Esophagus squamous epithelium (tissue), 5 donors: ENCODE data around the gene LIPJ. TPM values are rescaled to one million over a fixed set of nuclear protein-coding genes. Genes with fewer than 3 reads are reported as not detected.

Experiments used
- DNase-seq: peaks from one replicate; lab custom pipeline; 2025; lab: John Stamatoyannopoulos, UW
- H3K27ac ChIP-seq, 4 donors: fragments of 200-600 bp; sonication (generic); one replicate each; pipeline ENCODE4 v1.5.1; 2016 to 2019; ENCODE audit warnings: mild to moderate bottlenecking in 1 of 4
- H3K27me3 ChIP-seq, 4 donors: fragments of 200-600 bp; sonication (generic); 1 replicate in 3 of 4; 2 replicates in 1 of 4; pipeline versions ENCODE4 v1.5.1 to v1.6.0; 2017 to 2021; ENCODE audit warnings: antibody characterized with exemption in 1 of 4
- H3K36me3 ChIP-seq, 3 donors: fragments of 200-600 bp; sonication (generic); one replicate each; pipeline ENCODE4 v1.5.1; 2016 to 2019
- H3K4me1 ChIP-seq, 3 donors: fragments of 200-600 bp; sonication (generic); one replicate each; pipeline ENCODE4 v1.5.1; 2017 to 2019
- H3K4me3 ChIP-seq, 4 donors: fragments of 200-600 bp; sonication (generic); 1 replicate in 3 of 4; 2 replicates in 1 of 4; pipeline ENCODE4 v1.5.1; 2016 to 2019; ENCODE audit warnings: mild to moderate bottlenecking in 2 of 4, moderate library complexity in 1 of 4
- H3K9me3 ChIP-seq, 3 donors: fragments of 200-600 bp; sonication (generic); one replicate each; pipeline ENCODE4 v1.5.1; 2016 to 2019
- POLR2A ChIP-seq, 4 donors: fragments of 450-650 bp; IDR thresholded peaks; one replicate each; pipeline ENCODE4 v1.6.1; 2017; ENCODE audit warnings: antibody characterized with exemption in 4 of 4, mild to moderate bottlenecking in 4 of 4, moderate library complexity in 3 of 4
- WGBS, 2 donors: methylation state at CpG; one replicate each; pipeline ENCODE4 v1.1.5; 2018; 5-methylcytosine and 5-hydroxymethylcytosine counted together
- intact Hi-C: fragments of 100-400 bp; cut with DNase I; formaldehyde crosslinking; loops from one replicate; pipeline ENCODE4 v1.15.0; 2022
- total RNA-seq, 4 donors: library from RNA; depleted of rRNA; stranded (reverse); fragments of >200 nt; gene quantifications; one replicate each; pipeline ENCODE4 v1.1.0, GENCODE V29; 2016
- TF ChIP-seq, protein P1 (sequence below), 6 experiments: fragments of 450-650 bp in 4 of 6; fragments of 200-600 bp in 2 of 6; sonication (generic) in 2 of 6; IDR thresholded peaks; one replicate each; pipeline ENCODE4 v1.5.1; 2016 to 2019; ENCODE audit warnings: antibody characterized with exemption in 6 of 6, mild to moderate bottlenecking in 4 of 6, moderate library complexity in 4 of 6
- donor health status: DM: yes; HTN: yes; CAD: no.

Gene LIPJ
- total RNA-seq, 4 donors from 2014 or later = 0.19 TPM; not detected in 3

DNA sequence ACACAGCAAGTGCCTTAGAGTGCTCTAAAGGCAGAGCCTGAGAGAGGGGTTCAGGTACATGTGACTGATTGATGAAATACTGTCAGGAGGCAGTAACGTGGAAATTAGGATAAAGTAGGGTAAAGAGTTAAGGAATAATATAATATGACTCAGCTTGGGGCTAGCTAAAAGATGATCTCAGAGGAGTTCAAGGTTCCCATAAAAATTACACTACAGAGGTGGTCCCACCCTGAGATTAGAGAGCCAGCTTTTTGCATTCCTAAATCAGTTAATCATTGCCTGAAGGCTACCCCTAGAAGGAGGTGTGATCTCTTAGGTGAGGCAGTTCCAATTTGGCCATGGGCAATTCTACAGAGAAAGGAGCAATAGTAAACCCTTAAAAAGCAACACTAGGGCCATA is 5.8 kb downstream of the LIPJ start:
- Histone ChIP-seq H3K9me3 (no peaks in the 10 kb centered on the region), H3K4me3 (no peak overlapping the region), H3K36me3 (no peaks in the 10 kb centered on the region), H3K4me1 (no peaks in the 10 kb centered on the region), H3K27me3 (no peaks in the 10 kb centered on the region), H3K27ac (no peak overlapping the region)
- WGBS, 2 donors = 64 to 69% methylated on average over 1 of the region's 1 CpG
- DNase-seq = no peak
- intact Hi-C loops = no loop called here
- TF ChIP-seq POLR2A (IDR thresholded peaks at IDR 0.05) = no peak
- TF ChIP-seq, protein P1, sequence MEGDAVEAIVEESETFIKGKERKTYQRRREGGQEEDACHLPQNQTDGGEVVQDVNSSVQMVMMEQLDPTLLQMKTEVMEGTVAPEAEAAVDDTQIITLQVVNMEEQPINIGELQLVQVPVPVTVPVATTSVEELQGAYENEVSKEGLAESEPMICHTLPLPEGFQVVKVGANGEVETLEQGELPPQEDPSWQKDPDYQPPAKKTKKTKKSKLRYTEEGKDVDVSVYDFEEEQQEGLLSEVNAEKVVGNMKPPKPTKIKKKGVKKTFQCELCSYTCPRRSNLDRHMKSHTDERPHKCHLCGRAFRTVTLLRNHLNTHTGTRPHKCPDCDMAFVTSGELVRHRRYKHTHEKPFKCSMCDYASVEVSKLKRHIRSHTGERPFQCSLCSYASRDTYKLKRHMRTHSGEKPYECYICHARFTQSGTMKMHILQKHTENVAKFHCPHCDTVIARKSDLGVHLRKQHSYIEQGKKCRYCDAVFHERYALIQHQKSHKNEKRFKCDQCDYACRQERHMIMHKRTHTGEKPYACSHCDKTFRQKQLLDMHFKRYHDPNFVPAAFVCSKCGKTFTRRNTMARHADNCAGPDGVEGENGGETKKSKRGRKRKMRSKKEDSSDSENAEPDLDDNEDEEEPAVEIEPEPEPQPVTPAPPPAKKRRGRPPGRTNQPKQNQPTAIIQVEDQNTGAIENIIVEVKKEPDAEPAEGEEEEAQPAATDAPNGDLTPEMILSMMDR (IDR thresholded peaks at IDR 0.05) = no peak

DNA sequence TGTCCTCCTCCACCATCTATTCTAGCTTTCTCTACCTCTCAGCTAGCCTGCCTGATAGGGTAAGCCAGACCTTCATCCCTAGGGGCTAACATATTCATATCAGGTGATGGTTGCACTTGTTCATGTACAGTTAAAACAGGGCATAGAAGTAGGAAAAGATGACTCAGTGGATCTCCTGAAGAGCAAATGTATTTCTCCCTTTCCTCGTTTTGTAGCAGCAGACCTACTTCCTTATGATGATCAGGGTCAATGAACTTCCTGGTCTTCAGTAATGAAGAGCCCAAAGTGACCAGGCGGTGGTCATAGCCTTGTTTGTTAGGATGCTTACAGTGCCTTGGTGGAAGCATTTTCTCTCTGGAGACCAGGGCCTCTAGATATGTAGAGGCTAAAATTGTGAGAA is 6.3 kb downstream of the LIPJ start:
- H3K4me3 ChIP-seq = no peak overlapping the region
- H3K27me3 ChIP-seq = no peaks in the 10 kb centered on the region
- H3K36me3 ChIP-seq = no peaks in the 10 kb centered on the region
- no peak for DNase-seq
- WGBS, 2 donors = 63 to 77% methylated on average over 2 of the region's 2 CpGs
- TF ChIP-seq, protein P1 (IDR thresholded peaks at IDR 0.05) = no peak
- TF ChIP-seq POLR2A (IDR thresholded peaks at IDR 0.05) = no peak
- intact Hi-C loops = no loop called here
- H3K9me3 ChIP-seq = no peaks in the 10 kb centered on the region
- no peak overlapping the region for H3K27ac ChIP-seq
- no peaks in the 10 kb centered on the region for H3K4me1 ChIP-seq

DNA sequence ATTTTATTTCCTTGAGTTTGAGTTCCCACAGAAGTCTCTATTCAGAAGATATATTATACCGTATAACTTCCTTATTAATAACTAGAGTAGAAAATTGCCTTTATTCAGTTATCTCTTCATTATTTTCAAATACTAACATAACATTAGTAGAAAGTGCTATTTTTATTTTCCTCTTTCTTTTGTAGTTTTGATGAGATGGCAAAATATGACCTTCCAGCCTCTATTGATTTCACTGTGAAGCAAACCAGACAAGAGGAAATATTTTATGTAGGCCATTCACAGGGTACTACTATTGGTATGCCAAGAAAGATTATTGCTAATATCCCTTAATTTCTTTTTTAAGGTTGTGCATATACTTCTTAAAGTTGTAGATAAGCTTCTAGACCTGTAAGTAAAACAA is 7.9 kb downstream of the LIPJ start:
- TF ChIP-seq, protein P1 (IDR thresholded peaks at IDR 0.05) = no peak
- no peak for TF ChIP-seq POLR2A (IDR thresholded peaks at IDR 0.05)
- Histone ChIP-seq H3K36me3 (no peaks in the 10 kb centered on the region), H3K27me3 (no peaks in the 10 kb centered on the region), H3K4me1 (no peaks in the 10 kb centered on the region), H3K27ac (no peak overlapping the region), H3K9me3 (no peaks in the 10 kb centered on the region), H3K4me3 (no peak overlapping the region)
- intact Hi-C loops = no loop called here
- no peak for DNase-seq
- WGBS, 2 donors = 95 to 97% methylated on average over 1 of the region's 1 CpG

DNA sequence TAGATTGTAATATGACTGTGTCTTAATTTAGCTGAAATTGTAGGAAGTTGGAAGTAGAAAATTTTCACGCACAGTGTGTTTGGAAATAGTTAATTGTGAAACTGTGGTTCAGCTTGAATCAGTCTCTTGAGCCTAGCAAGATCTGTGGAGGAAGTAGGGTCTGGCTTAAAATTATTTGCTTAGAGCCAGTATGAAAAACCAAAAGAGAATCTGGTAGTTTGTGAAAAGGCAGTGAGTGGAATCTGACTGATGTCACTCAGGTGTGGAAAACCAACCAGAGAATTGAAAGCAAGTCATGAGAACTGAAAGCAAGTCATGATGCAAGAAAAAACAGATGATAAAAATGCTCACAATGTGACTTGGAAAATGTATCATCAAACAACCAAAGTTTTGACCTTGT is 11.5 kb downstream of the LIPJ start:
- Histone ChIP-seq H3K4me3 (no peak overlapping the region), H3K4me1 (no peaks in the 10 kb centered on the region), H3K27ac (no peak overlapping the region), H3K27me3 (no peaks in the 10 kb centered on the region), H3K36me3 (no peaks in the 10 kb centered on the region), H3K9me3 (no peaks in the 10 kb centered on the region)
- TF ChIP-seq, protein P1 (IDR thresholded peaks at IDR 0.05) = no peak
- no peak for TF ChIP-seq POLR2A (IDR thresholded peaks at IDR 0.05)
- 52 to 70% methylated on average over 1 of the region's 1 CpG for WGBS, 2 donors
- intact Hi-C loops = no loop called here
- no peak for DNase-seq

DNA sequence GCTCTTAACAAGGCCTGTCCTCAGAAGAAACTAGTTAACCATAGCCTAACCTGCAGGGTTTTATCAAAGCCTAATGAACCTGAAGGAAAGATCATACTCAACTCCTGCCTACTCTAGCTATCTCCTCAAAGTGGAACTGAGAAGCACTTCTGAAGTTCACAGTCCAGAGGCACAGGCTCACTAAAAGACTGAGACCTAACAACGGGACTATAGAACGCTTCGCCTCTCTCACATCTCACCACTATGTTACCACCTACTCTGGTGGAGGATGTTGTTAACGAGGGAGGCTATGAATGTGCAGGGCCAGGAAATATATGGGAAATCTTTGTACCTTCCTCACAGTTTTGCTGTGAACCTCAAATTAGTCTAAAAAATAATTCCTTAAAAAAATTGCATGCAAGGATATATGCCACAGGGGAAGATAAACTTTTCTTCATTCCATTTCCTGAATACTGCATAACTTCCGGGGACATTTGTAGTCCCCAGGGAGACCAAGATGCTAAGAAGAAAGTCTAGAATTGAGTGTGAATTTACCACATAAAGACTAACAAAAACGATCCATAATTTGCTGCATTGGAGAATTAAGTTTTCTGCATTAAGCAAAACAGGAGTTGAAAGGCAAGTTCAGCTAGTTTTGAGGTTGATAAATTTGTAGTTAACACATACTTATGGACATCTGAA is 21.6 kb downstream of the LIPJ start:
- H3K27ac ChIP-seq = no peak overlapping the region
- TF ChIP-seq POLR2A (IDR thresholded peaks at IDR 0.05) = no peak
- TF ChIP-seq, protein P1 (IDR thresholded peaks at IDR 0.05) = no peak
- 81 to 83% methylated on average over 6 of the region's 6 CpGs for WGBS, 2 donors
- no peaks in the 10 kb centered on the region for H3K27me3 ChIP-seq
- intact Hi-C loops = no loop called here
- H3K9me3 ChIP-seq = no peaks in the 10 kb centered on the region
- no peaks in the 10 kb centered on the region for H3K36me3 ChIP-seq
- H3K4me1 ChIP-seq = no peaks in the 10 kb centered on the region
- H3K4me3 ChIP-seq = no peak overlapping the region
- no peak for DNase-seq
